ENCODE results near the gene CLEC19A.
A peak's percentile ranks its signal among the peaks of the same experiment; 100 is the strongest.

The CLEC19A gene

GRCh38 chr16:19328364-19328763 lies 42.8 kb downstream of the CLEC19A start:
- DNase-seq (ENCODE audit: low read depth) = no peak

GRCh38 chr16:19329932-19330331 lies 44.4 kb downstream of the CLEC19A start:
- DNase-seq (ENCODE audit: low read depth) = no peak

GRCh38 chr16:19330841-19331397 lies 45.4 kb downstream of the CLEC19A start:
- DNase-seq (ENCODE audit: low read depth) = peak; percentile 8

DNA sequence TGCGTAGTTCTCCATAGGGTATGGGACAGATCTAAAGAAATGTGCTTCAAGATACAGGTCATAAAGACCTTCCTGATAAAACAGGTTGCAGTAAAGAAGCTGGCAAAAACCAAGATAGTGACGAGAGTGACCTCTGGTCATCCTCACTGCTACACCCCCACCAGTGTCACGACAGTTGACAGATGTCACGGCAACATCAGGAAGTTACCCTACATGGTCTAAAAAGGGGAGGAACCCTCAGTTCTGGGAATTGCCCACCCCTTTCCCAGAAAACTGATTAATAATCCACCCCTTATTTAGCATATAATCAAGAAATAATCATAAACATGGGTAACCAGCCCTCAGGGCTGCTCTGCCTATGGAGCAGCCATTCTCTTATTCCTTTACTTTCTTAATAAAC lies 46.3 kb downstream of the CLEC19A start:
- DNase-seq (ENCODE audit: low read depth) = no peak

DNA sequence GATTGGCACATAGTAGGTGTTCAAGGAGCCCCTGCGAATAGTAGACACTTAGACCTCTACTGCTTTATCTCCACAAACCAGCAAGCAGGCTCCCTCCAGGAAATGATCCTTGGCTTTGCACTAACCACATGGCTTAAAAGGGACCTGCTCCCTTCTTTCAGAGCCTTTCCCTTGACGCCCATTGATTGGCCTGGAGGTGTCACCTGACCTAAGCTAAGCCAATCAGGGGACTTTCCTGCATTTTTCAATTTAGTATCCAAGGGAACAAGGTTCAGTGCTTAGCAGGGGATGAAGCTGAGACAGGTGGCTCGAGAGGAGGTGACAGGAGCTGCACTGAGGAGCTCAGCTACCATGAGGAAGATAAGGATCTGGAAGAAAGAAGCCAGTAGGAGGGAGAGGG lies 52.8 kb downstream of the CLEC19A start:
- no peak for DNase-seq (ENCODE audit: low read depth)

GRCh38 chr16:19344224-19344801 lies 58.8 kb downstream of the CLEC19A start:
- no peak for DNase-seq (ENCODE audit: low read depth)

GRCh38 chr16:19344980-19345379 lies 59.4 kb downstream of the CLEC19A start:
- DNase-seq (ENCODE audit: low read depth) = no peak

- no peak for DNase-seq (ENCODE audit: low read depth)
Measured at GRCh38 chr16:19346335-19346922, 60.9 kb downstream of the CLEC19A start.

- no peak for DNase-seq (ENCODE audit: low read depth)
Measured at GRCh38 chr16:19348125-19348524, 62.6 kb downstream of the CLEC19A start.

DNA sequence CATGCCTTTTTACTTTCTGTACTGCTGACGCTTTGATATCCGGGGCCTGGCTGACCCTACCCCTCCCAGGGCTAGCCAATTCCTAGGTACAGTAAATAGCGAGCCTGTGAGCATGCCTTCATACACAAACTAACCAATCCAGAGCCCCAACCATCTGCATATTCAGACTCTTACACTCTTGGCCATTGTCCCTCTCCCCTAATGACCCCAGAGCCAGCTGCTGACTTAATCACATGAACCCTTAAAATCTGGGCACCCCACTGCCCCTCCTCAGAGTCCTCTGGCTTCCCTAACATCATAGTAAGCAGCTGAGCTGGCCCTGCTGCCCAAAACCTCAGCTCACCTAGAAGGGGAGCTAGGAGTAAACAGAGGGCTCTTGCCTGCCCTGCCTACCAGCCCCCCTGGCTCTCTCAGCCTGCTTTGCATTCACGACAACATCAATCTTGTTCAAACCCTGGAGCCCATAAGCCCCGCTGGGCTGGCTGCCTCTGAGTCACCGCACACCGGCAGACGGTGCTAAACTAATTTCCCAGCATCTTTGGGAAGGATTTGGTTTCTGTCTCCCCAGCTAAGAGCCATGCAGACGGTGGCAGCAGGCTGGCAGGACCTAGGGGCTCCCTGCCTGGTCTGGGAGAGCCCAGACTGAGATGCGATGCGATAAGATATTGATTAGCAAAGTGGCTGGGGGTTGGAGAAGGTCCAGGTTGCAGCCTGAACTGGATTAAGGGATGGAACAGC lies 63.2 kb downstream of the CLEC19A start:
- DNase-seq (ENCODE audit: low read depth) = no peak

GRCh38 chr16:19354371-19354770 lies 68.8 kb downstream of the CLEC19A start:
- DNase-seq (ENCODE audit: low read depth) = no peak

DNA sequence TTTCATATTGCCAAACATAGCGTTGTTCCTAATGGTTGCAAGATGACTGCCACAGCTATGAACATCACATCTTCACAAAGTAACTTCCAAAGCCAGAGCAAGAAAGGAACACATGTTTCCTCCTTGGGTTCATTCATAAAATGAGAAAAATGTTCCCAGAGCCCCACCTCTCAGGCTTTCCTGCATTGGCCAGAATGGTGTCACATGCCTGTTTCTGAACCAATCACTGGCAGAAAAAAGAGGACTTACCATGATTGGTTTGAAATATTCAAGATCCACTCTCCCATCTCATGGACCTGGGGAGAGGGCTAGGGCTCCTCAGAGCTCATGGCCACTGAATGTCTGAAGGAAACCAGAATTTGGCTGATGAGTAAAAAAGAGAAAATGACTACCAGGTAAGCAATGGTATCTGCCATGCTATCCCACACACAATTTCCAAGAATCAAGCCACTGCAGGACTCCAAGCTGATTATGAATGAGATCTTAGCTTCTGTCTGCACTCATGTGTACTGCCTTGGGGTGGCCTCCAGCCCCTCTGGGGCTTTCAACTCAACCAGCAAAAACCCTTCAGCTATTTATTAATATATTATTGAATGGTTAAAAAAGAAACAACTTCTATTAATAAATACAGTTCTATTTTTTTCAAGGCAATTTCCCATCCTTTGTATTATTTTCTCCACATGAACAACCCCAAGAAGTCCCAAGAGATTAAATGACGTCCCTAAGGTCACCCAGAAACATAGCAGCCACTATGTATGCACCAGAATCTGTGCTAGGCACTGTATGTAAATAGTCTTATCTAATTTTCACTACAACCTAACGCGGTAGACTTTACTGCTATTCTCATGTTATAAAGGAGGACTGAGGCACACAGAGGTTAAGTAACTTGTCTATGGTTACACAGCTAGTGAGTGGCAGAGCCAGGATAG lies 70.8 kb downstream of the CLEC19A start:
- DNase-seq (ENCODE audit: low read depth) = no peak

DNA sequence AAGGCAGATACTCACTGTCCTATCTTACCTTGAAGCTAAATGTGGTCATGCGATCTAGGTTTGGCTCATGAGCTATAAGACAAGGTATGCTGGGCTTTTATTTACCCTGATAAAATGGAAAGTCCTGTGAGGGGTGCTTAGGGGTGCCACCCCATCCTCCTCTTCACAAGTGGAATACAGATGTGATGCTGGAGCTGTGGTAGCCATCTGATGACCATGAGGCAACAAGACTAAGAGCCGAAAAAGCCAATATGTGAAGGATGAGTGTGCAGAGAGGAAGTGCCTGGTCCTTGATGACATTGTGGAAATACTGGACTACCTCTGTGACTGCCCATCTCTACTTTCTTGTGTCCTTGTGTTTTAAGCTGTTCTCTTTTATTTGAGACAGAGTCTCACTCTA lies 74.0 kb downstream of the CLEC19A start:
- no peak for DNase-seq (ENCODE audit: low read depth)
